ENCODE data around the gene ADAM11.
A peak's percentile ranks its signal among the peaks of the same experiment; 100 is the strongest.

ADAM11 gene

GRCh38 chr17:44778656-44779210 is 19.9 kb downstream of the ADAM11 start:
- H3K27ac ChIP-seq, result no peak overlapping the region
- no peak for TF ChIP-seq CTCF (conservative IDR thresholded peaks at IDR 0.05; ENCODE audit: low read depth)
- CTCF ChIA-PET, result interaction anchor here (0.7 to 8.0 kb wide), 19 partner anchors 12 to 1320 kb away, joined by 3 to 94 read pairs (median 5); partner anchors contain the start of gene GJC1
- DNase-seq (ENCODE audit: low spot score), result no peak
- POLR2A ChIA-PET (ENCODE audit: low non-redundant PET), result interaction anchor here (0.6 to 0.7 kb wide), 2 partner anchors 53 to 964 kb away, joined by 8 read pairs; no protein-coding TSS in a partner anchor

GRCh38 chr17:44779211-44780025 is 20.6 kb downstream of the ADAM11 start:
- CTCF ChIA-PET, result interaction anchor here (0.6 to 8.0 kb wide), 30 partner anchors 12 to 419 kb away, joined by 3 to 94 read pairs (median 4); partner anchors contain the start of gene GJC1
- peak; percentile 77 for DNase-seq (ENCODE audit: low spot score)
- peak overlapping the region; percentile 24 for H3K27ac ChIP-seq

GRCh38 chr17:44780161-44780560 is 21.4 kb downstream of the ADAM11 start:
- TF ChIP-seq CTCF (conservative IDR thresholded peaks at IDR 0.05; ENCODE audit: low read depth), result no peak
- POLR2A ChIA-PET (ENCODE audit: low non-redundant PET), result no interaction called here
- no peak for DNase-seq (ENCODE audit: low spot score)
- H3K27ac ChIP-seq, result no peak overlapping the region
- CTCF ChIA-PET, result interaction anchor here (0.7 to 8.0 kb wide), 13 partner anchors 15 to 418 kb away, joined by 3 to 94 read pairs (median 7); no protein-coding TSS in a partner anchor

More at GRCh38 chr17:44779211-44780025, 20.6 kb downstream of the ADAM11 start:
- POLR2A ChIA-PET (ENCODE audit: low non-redundant PET), result interaction anchor here (0.6 kb wide), 1 partner anchor 52 kb away, joined by 8 read pairs; no protein-coding TSS in a partner anchor
- TF ChIP-seq CTCF (conservative IDR thresholded peaks at IDR 0.05; ENCODE audit: low read depth), result peak; percentile 94

DNA sequence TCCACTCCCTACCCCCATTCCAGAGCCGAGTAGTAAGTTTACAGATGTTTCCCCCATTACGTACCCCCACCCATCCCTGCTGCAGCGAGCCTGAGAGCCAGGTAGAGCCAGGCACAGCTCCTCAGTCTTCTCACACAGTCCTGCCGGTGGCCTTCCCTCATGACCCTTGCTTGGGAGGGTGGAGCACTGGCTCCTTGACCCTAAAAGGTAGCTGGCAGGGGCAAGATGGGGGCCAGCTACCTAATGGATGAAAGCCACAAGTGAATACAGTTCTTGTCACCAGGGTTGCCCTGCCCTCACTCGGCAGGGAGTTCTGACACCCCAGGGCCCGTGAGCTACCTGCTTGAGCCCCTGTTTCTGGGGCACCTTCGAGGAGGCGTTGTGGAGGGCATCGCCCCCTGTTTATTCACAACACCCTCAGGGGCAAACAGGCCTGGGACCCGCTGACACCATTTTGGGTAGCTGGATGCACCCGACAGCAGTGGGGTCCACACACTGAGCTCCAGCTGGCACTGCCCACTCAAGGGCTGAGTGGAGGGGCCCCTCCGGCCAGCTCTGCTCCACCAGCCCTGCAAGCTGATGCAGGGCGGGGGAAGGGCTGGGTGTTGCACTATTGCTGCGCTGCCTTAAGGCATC is 22.2 kb downstream of the ADAM11 start:
- no peak overlapping the region for H3K27ac ChIP-seq
- no peak for DNase-seq (ENCODE audit: low spot score)
- TF ChIP-seq CTCF (conservative IDR thresholded peaks at IDR 0.05; ENCODE audit: low read depth), result no peak
- ChIA-PET POLR2A (ENCODE audit: low non-redundant PET) (interaction anchor here (0.5 kb wide), 1 partner anchor 104 kb away, joined by 4 read pairs; no protein-coding TSS in a partner anchor), CTCF (interaction anchor here (0.7 to 8.0 kb wide), 3 partner anchors 51 to 96 kb away, joined by 3 to 94 read pairs (median 16); no protein-coding TSS in a partner anchor)

GRCh38 chr17:44781551-44782325 is 22.9 kb downstream of the ADAM11 start:
- POLR2A ChIA-PET (ENCODE audit: low non-redundant PET), result interaction anchor here (0.5 kb wide), 1 partner anchor 103 kb away, joined by 4 read pairs; no protein-coding TSS in a partner anchor
- no peak for TF ChIP-seq CTCF (conservative IDR thresholded peaks at IDR 0.05; ENCODE audit: low read depth)
- H3K27ac ChIP-seq, result no peak overlapping the region
- no peak for DNase-seq (ENCODE audit: low spot score)
- CTCF ChIA-PET, result interaction anchor here (1.2 to 8.0 kb wide), 3 partner anchors 82 to 97 kb away, joined by 4 to 94 read pairs (median 4); no protein-coding TSS in a partner anchor

All from RWPE1 (cell line).